Fibroblast of the aortic adventitia (primary cell): ENCODE measurements around the gene C14orf119. TPM values are rescaled to one million over a fixed set of nuclear protein-coding genes. Genes with fewer than 3 reads are reported as not detected.
A peak's percentile ranks its signal among the peaks of the same experiment; 100 is the strongest.

ENCODE experiments used
- DNase-seq: peaks from one replicate; pipeline ENCODE4 v3.0.0-alpha.2; 2010; ENCODE audit warnings: low read depth
- H3K4me3 ChIP-seq: 2 replicates; pipeline ENCODE4 v1.5.1; 2011; ENCODE audit warnings: low read depth, mild to moderate bottlenecking, control low read depth, low read length, moderate library complexity
- CTCF ChIP-seq: IDR thresholded peaks from 2 replicates; pipeline ENCODE4 v1.5.1; 2011; ENCODE audit warnings: mild to moderate bottlenecking, low read length, control low read depth, inconsistent platforms; ENCODE audit not compliant: insufficient read depth
- total RNA-seq: library from RNA; depleted of rRNA; stranded (reverse); fragments of >200 nt; gene quantifications from 2 replicates; pipeline ENCODE4 v1.2.3, GENCODE V29; 2012; ENCODE audit warnings: low replicate concordance

The C14orf119 gene
- total RNA-seq, 1 donor: 60.2 TPM

DNA sequence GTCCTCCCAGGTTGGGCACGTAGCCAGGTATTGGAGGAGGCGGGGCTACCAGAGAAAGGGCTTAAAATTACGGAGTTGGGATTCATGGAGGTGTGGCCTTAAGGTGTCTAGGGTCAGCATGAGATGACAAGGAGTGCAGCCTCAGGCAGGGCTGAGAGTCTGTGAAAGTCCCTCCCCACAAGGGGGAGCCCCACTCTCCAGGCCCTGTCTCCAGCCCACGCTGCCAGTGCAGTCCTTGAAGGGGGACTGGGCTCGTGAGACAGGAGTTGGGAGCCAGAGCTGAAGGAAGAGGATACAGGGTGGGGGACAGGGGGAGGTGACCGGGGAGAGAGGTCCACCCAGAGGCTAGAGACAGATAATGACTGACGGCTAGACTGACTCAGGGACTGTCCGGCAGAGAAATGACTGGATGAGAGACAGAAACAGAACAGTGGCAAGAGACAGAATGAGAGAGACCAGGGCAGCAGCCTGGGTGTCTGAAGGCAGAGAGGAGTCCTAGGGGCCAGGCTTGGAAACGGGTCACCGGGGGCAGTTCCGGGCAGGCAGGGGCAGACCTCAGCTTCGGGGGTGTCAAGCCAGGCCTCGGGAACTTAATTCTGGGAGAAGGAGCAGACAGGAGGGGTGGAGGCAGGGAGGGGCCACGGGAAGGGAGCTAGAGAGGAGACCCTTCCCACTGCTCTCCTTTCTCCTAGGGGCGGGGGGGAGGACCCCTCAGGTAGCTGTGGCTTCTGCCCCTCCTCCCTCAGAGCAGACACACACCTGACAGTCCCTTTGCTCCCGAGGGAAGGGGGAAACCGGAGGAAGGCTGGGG is 39.0 kb upstream of the C14orf119 start:
- H3K4me3 ChIP-seq: peak overlapping the region; percentile 60
- peak; percentile 78 for TF ChIP-seq CTCF
- peak; percentile 51 for DNase-seq

- DNase-seq: peak; percentile 42
- peak within 1 kb of the TSS; percentile 60 for H3K4me3 ChIP-seq
- no peak for TF ChIP-seq CTCF
Observed at GRCh38 chr14:23056956-23057756, 38.1 kb upstream of the C14orf119 start, which contains the start of gene CDH24. Gene CDH24, minus strand, starts transcription at chr14:23057520. Its CDS starts 1,787 bp downstream, at chr14:23055733.

DNA sequence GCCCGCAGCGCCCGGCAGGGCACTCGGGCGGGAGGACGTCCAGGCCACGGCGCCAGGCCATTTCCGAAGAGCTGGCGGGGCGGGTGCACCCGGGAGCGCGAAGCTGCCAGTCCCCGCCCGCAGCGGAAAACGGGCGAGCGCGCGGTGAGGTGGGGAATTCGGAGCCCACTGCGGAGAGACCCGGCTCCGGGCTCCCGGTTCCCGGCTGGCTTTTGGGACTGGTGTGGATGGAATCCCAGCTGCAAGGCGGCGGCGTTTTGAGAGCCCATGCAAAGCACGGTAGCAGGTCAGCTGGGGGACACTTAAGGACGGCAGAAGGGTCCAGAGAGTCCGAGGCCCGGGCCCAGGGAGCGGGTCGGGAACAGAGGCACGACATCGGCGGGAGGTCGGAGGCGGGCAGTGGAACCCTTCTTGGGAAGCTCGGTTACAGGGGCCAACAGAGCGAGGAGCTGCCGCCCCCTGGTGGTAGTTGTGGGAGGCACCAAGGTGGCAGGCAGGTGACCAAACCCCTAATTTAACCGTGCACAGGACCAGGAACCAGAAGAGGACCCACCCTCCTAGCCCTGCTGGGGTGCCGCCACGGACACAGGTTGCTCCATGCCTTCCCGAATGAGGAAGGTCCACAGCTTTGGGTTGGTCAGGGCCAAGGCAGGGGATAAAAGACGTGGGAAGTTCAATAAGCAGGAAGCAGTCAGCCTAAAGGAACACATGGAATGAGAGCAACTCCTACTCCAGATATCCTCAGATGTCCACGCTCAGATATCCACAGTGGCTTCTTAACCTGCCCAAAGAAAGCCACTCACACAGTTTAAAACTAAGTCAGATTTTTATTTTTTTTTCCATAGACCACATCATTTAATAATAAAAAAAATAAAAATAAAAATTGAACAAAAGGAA is 37.3 kb upstream of the C14orf119 start:
- H3K4me3 ChIP-seq: peak overlapping the region; percentile 60
- peak; percentile 80 for DNase-seq
- TF ChIP-seq CTCF: peak; percentile 94

GRCh38 chr14:23058654-23059504 is 36.4 kb upstream of the C14orf119 start:
- H3K4me3 ChIP-seq: no peak overlapping the region
- DNase-seq: no peak
- no peak for TF ChIP-seq CTCF

GRCh38 chr14:23060536-23061260 is 34.6 kb upstream of the C14orf119 start:
- H3K4me3 ChIP-seq: no peak overlapping the region
- DNase-seq: no peak
- TF ChIP-seq CTCF: no peak
